Erythroblast (primary cell): ENCODE data around the gene KRTAP9-2.
"Not testable (repeated sequence)": the region's sequence is repeated elsewhere in the genome, so short reads cannot be mapped to it uniquely, and the experiment has no call there.

ENCODE experiments used
- DNase-seq, 2 experiments: peaks; one replicate each; lab custom pipeline; 2025; lab: John Stamatoyannopoulos, UW
- GATA1 ChIP-seq: IDR thresholded peaks from 2 replicates; pipeline ENCODE4 v1.6.1; 2011; ENCODE audit warnings: low read depth, mild to moderate bottlenecking, control low read depth, low read length, moderate library complexity
- POLR2A ChIP-seq: IDR thresholded peaks from 2 replicates; pipeline ENCODE4 v1.6.1; 2011; ENCODE audit warnings: mild to moderate bottlenecking, low read length

KRTAP9-2 gene

GRCh38 chr17:41256291-41256685, 29.8 kb downstream of the KRTAP9-2 start:
- DNase-seq = no peak
- TF ChIP-seq GATA1 = no peak
- TF ChIP-seq POLR2A = no peak

- no peak for DNase-seq
- TF ChIP-seq POLR2A (no peak), GATA1 (no peak)
Measured at GRCh38 chr17:41258406-41258805, 32.0 kb downstream of the KRTAP9-2 start.

- DNase-seq = no peak
- TF ChIP-seq POLR2A (no peak), GATA1 (no peak)
Measured at GRCh38 chr17:41263212-41263611, 36.8 kb downstream of the KRTAP9-2 start.

GRCh38 chr17:41264599-41264998, 38.2 kb downstream of the KRTAP9-2 start:
- DNase-seq = no peak
- no peak for TF ChIP-seq GATA1
- no peak for TF ChIP-seq POLR2A

GRCh38 chr17:41265078-41265477, 38.6 kb downstream of the KRTAP9-2 start, which contains the start of gene KRTAP9-6:
Gene KRTAP9-6 (plus strand): TSS chr17:41265378. CDS start chr17:41265378, 0 bp downstream.
- no peak for DNase-seq
- TF ChIP-seq POLR2A (no peak), GATA1 (no peak)

- no peak for DNase-seq
- no peak for TF ChIP-seq POLR2A
- TF ChIP-seq GATA1 = no peak
Measured at GRCh38 chr17:41267711-41268110, 41.3 kb downstream of the KRTAP9-2 start.

GRCh38 chr17:41271323-41271722, 44.9 kb downstream of the KRTAP9-2 start:
- not testable (repeated sequence) for DNase-seq

- DNase-seq = no peak
Measured at GRCh38 chr17:41271858-41272257, 45.4 kb downstream of the KRTAP9-2 start.

GRCh38 chr17:41275648-41276190, 49.3 kb downstream of the KRTAP9-2 start, which contains the start of gene KRTAP9-7:
Gene KRTAP9-7 (plus strand): TSS chr17:41275698. CDS start chr17:41275698, 0 bp downstream.
- DNase-seq = not testable (repeated sequence)

More at GRCh38 chr17:41271858-41272257, 45.4 kb downstream of the KRTAP9-2 start:
- TF ChIP-seq GATA1 (no peak), POLR2A (no peak)
